ENCODE results near the gene TAF13. TPM values are rescaled to one million over a fixed set of nuclear protein-coding genes. Genes with fewer than 3 reads are reported as not detected.

Gene TAF13
- total and polyA plus RNA-seq, 2 of the 4 experiments (the other 2 are of a cell fraction), result 13.1 to 42.5 TPM

- H2AK5ac ChIP-seq (ENCODE audit: low read depth, low read length), result no peak overlapping the region
- WGBS, 2 experiments (ENCODE audit: extremely low coverage in 2 of 2, insufficient read length in 1 of 2), result no CpG with 5 or more reads among the region's 1 CpG
- H3K4ac ChIP-seq (ENCODE audit: low read depth, low read length), result no peak overlapping the region
- H3K9me1 ChIP-seq (ENCODE audit: insufficient read depth, low read length), result no peaks in the 10 kb centered on the region; the same call in 1 of the 2 replicates
- H3K4me1 ChIP-seq (ENCODE audit: control insufficient read depth, insufficient read depth, low read length), result no peaks in the 10 kb centered on the region
- peaks cover 47% of the 10 kb centered on the region for H4K20me1 ChIP-seq (ENCODE audit: insufficient read depth, low read length)
- H4K91ac ChIP-seq (ENCODE audit: insufficient read depth, low read depth, low read length), result no peak overlapping the region
- H2AFZ ChIP-seq (replicated peaks; ENCODE audit: low read length, poor library complexity), result no peak overlapping the region
- peaks cover 3 to 48% of the 10 kb centered on the region in 2 experiments for H3K79me1 ChIP-seq (ENCODE audit: low read depth in 1 of 2, low read length in 2 of 2)
- no peak overlapping the region for H2BK20ac ChIP-seq (ENCODE audit: low read depth, low read length)
- H3K4me3 ChIP-seq (ENCODE audit: insufficient read depth, low read depth, low read length), result no peak overlapping the region
- no peak overlapping the region for H3K23ac ChIP-seq (ENCODE audit: low read depth, low read length)
- no peak overlapping the region for H3K4me2 ChIP-seq (ENCODE audit: low read depth, low read length)
- BruUV-seq (replicated peaks), result no TSS peak
- TF ChIP-seq BHLHE40 (IDR thresholded peaks at IDR 0.05; ENCODE audit: low read depth, low read length), result no peak
- TF ChIP-seq MAFK (IDR thresholded peaks at IDR 0.05; ENCODE audit: low read depth, low read length), result no peak
- no peak for TF ChIP-seq MXI1 (IDR thresholded peaks at IDR 0.05; ENCODE audit: borderline replicate concordance, low read depth, low read length)
- no peak for TF ChIP-seq MAZ (IDR thresholded peaks at IDR 0.05; ENCODE audit: borderline replicate concordance, low read depth, low read length)
- no peak for TF ChIP-seq USF2 (IDR thresholded peaks at IDR 0.05; ENCODE audit: low read depth, low read length)
- no peak overlapping the region for H2BK15ac ChIP-seq (ENCODE audit: low read depth, low read length)
- no peaks in the 10 kb centered on the region for H3K27me3 ChIP-seq (ENCODE audit: control insufficient read depth, insufficient read depth, low read length)
- ATAC-seq (ENCODE audit: low read depth), result no peak
- H2AK9ac ChIP-seq (replicated peaks; ENCODE audit: low read depth, low read length, poor library complexity), result no peak overlapping the region
- DNase-seq, result no peak
- CTCF ChIA-PET, result interaction anchor here (0.6 kb wide), 1 partner anchor 55 kb away, joined by 8 read pairs; no protein-coding TSS in a partner anchor
- dilution Hi-C loops (cut with HindIII; ENCODE audit: low sequenced_read_pairs, unreplicated experiment), result no loop called here
- H4K8ac ChIP-seq (ENCODE audit: low read depth in 2 of 2, low read length in 2 of 2), result no peak overlapping the region
- intact Hi-C loops (cut with micrococcal nuclease), result no loop called here
- H3K56ac ChIP-seq (ENCODE audit: extremely low read depth, insufficient read depth, low read length), result no peak overlapping the region
- H3K9ac ChIP-seq (ENCODE audit: low read depth, low read length), result no peak overlapping the region
- no peak overlapping the region for H2BK5ac ChIP-seq (ENCODE audit: low read depth, low read length, poor library complexity, severe bottlenecking)
- H3K9me3 ChIP-seq (ENCODE audit: control insufficient read depth, insufficient read depth, low read length), result no peaks in the 10 kb centered on the region
- no peak overlapping the region for H3K18ac ChIP-seq (ENCODE audit: low read depth, low read length)
- H4K5ac ChIP-seq (ENCODE audit: low read depth, low read length), result no peak overlapping the region
- H3K27ac ChIP-seq (ENCODE audit: insufficient read depth, low read length), result no peak overlapping the region
- in situ Hi-C loops (cut with MboI; ENCODE audit: low sequenced_read_pairs), result no loop called here
- no peak overlapping the region for H2BK120ac ChIP-seq (ENCODE audit: low read depth, low read length)
- POLR2A ChIA-PET (ENCODE audit: unreplicated experiment), result no interaction called here
- no peak overlapping the region for H3K14ac ChIP-seq (replicated peaks; ENCODE audit: low read depth, low read length)
- peaks cover 42% of the 10 kb centered on the region for H3K36me3 ChIP-seq (ENCODE audit: control insufficient read depth, insufficient read depth, low read length)
Observed at GRCh38 chr1:109069294-109069693, 6.5 kb downstream of the TAF13 start.

Measured in IMR-90 (cell line).